CD4-positive, alpha-beta T cell treated with Interleukin-10 for 1 hour (primary cell): ENCODE data around the gene ERAP2.
"Not testable (repeated sequence)": the region's sequence is repeated elsewhere in the genome, so short reads cannot be mapped to it uniquely, and the experiment has no call there.

Experiments used
- DNase-seq: peaks from one replicate; pipeline ENCODE4 v3.0.0-alpha.2; 2020

The ERAP2 gene

GRCh38 chr5:96876292-96876850, at the start of gene ERAP2:
TSS of gene ERAP2 (plus strand) at chr5:96876500. CDS start at chr5:96879686, 3,186 bp downstream.
- DNase-seq, result peak; percentile 60

GRCh38 chr5:96829297-96829696, 47.0 kb upstream of the ERAP2 start:
- DNase-seq, result no peak

- DNase-seq, result no peak
Measured at GRCh38 chr5:96834016-96834415, 42.3 kb upstream of the ERAP2 start.

- no peak for DNase-seq
Measured at GRCh38 chr5:96835791-96836191, 40.5 kb upstream of the ERAP2 start.

GRCh38 chr5:96836817-96837216, 39.5 kb upstream of the ERAP2 start:
- DNase-seq, result no peak

GRCh38 chr5:96837303-96837702, 39.0 kb upstream of the ERAP2 start:
- DNase-seq, result no peak

- DNase-seq, result no peak
Measured at GRCh38 chr5:96838201-96839070, 37.9 kb upstream of the ERAP2 start.

- DNase-seq, result no peak
Measured at GRCh38 chr5:96839071-96839592, 37.2 kb upstream of the ERAP2 start.

- not testable (repeated sequence) for DNase-seq
Measured at GRCh38 chr5:96841931-96842330, 34.4 kb upstream of the ERAP2 start.

GRCh38 chr5:96843140-96843539, 33.2 kb upstream of the ERAP2 start:
- DNase-seq, result no peak

- DNase-seq, result no peak
Measured at GRCh38 chr5:96844481-96844990, 31.8 kb upstream of the ERAP2 start.

GRCh38 chr5:96851312-96852062, 24.8 kb upstream of the ERAP2 start:
- no peak for DNase-seq

- no peak for DNase-seq
Measured at GRCh38 chr5:96852759-96853158, 23.5 kb upstream of the ERAP2 start.

- DNase-seq, result no peak
Measured at GRCh38 chr5:96854067-96854466, 22.2 kb upstream of the ERAP2 start.

GRCh38 chr5:96855031-96855872, 21.0 kb upstream of the ERAP2 start:
- DNase-seq, result no peak

GRCh38 chr5:96856371-96856770, 19.9 kb upstream of the ERAP2 start:
- DNase-seq, result no peak

- DNase-seq, result no peak
Measured at GRCh38 chr5:96857454-96857853, 18.8 kb upstream of the ERAP2 start.

GRCh38 chr5:96857924-96858323, 18.4 kb upstream of the ERAP2 start:
- DNase-seq, result no peak

GRCh38 chr5:96859375-96859774, 16.9 kb upstream of the ERAP2 start:
- no peak for DNase-seq

- no peak for DNase-seq
Measured at GRCh38 chr5:96861076-96861475, 15.2 kb upstream of the ERAP2 start.

- no peak for DNase-seq
Measured at GRCh38 chr5:96863114-96863513, 13.2 kb upstream of the ERAP2 start.

- no peak for DNase-seq
Measured at GRCh38 chr5:96863949-96864584, 12.2 kb upstream of the ERAP2 start.
